CD8-positive, alpha-beta memory T cell (primary cell): ENCODE results near the gene HOXD11. TPM values are rescaled to one million over a fixed set of nuclear protein-coding genes. Genes with fewer than 3 reads are reported as not detected.

Source experiments
- CTCF ChIA-PET: fragments of 350-600 bp; sonication (Branson Sonifier 250); formaldehyde crosslinking; loops from one replicate; lab custom pipeline; 2021; ENCODE audit warnings: antibody characterized with exemption; lab: Charles Lee
- POLR2A ChIA-PET: fragments of 350-600 bp; sonication (Branson Sonifier 250); formaldehyde crosslinking; loops from one replicate; lab custom pipeline; 2021; ENCODE audit warnings: antibody characterized with exemption; lab: Charles Lee
- DNase-seq, 5 donors: peaks; one replicate each; pipeline versions ENCODE4 v3.0.0 to v3.0.0-alpha.2; 2020 to 2022; ENCODE audit warnings: mixed read lengths in 1 of 5
- H3K27ac ChIP-seq: one replicate; pipeline ENCODE4 v1.7.0; 2013; ENCODE audit warnings: low read depth, mild to moderate bottlenecking, low read length, moderate library complexity
- H3K27me3 ChIP-seq: 2 replicates; pipeline ENCODE4 v1.7.0; 2013; ENCODE audit warnings: low read length, mild to moderate bottlenecking; ENCODE audit not compliant: insufficient read depth, poor library complexity, severe bottlenecking
- H3K36me3 ChIP-seq: 2 replicates; pipeline ENCODE4 v1.7.0; 2013; ENCODE audit warnings: mild to moderate bottlenecking, low read length, moderate library complexity; ENCODE audit not compliant: insufficient read depth
- H3K4me1 ChIP-seq: 2 replicates; pipeline ENCODE4 v1.7.0; 2013; ENCODE audit warnings: mild to moderate bottlenecking, low read length, moderate library complexity; ENCODE audit not compliant: insufficient read depth
- H3K4me3 ChIP-seq: 2 replicates; pipeline ENCODE4 v1.7.0; 2013; ENCODE audit warnings: mild to moderate bottlenecking, low read length
- H3K9me3 ChIP-seq: 2 replicates; pipeline ENCODE4 v1.7.0; 2013; ENCODE audit warnings: mild to moderate bottlenecking, low read length
- H3K27ac Mint-ChIP-seq, 8 donors: one replicate each; pipeline ENCODE4 v1.8.0; 2020 to 2021; ENCODE audit warnings: mixed read lengths in 8 of 8, mild to moderate bottlenecking in 6 of 8, inconsistent platforms in 3 of 8, moderate library complexity in 3 of 8
- H3K27me3 Mint-ChIP-seq, 2 donors: one replicate each; pipeline ENCODE4 v1.8.0; 2020 to 2021; ENCODE audit warnings: mixed read lengths in 2 of 2, mild to moderate bottlenecking in 1 of 2, moderate library complexity in 1 of 2
- H3K36me3 Mint-ChIP-seq, 3 donors: one replicate each; pipeline ENCODE4 v1.8.0; 2020 to 2021; ENCODE audit warnings: mixed read lengths in 3 of 3, inconsistent platforms in 1 of 3, mild to moderate bottlenecking in 1 of 3
- H3K4me1 Mint-ChIP-seq, 3 donors: one replicate each; pipeline ENCODE4 v1.8.0; 2020 to 2021; ENCODE audit warnings: mixed read lengths in 3 of 3, inconsistent platforms in 1 of 3, mild to moderate bottlenecking in 1 of 3
- H3K4me3 Mint-ChIP-seq, 7 donors: one replicate each; pipeline ENCODE4 v1.8.0; 2020 to 2021; ENCODE audit warnings: mixed read lengths in 7 of 7, mild to moderate bottlenecking in 6 of 7, moderate library complexity in 4 of 7, inconsistent platforms in 2 of 7
- H3K9me3 Mint-ChIP-seq, 5 donors: one replicate each; pipeline ENCODE4 v1.8.0; 2020 to 2022; ENCODE audit warnings: mixed read lengths in 5 of 5, mild to moderate bottlenecking in 3 of 5, moderate library complexity in 2 of 5, inconsistent platforms in 1 of 5
- polyA plus RNA-seq: library from polyadenylated mRNA; unstranded; fragments of 300-500 nt; fragmentation: Illumina TruSeq; gene quantifications from one replicate; pipeline ENCODE4 v1.2.3, GENCODE V29; 2021
- total RNA-seq, 2 experiments: library from RNA; stranded (reverse); gene quantifications; one replicate each; pipeline ENCODE4 v1.2.3, GENCODE V29; 2021

Gene HOXD11
- total and polyA plus RNA-seq, 3 experiments from 2014 or later, result not detected

DNA sequence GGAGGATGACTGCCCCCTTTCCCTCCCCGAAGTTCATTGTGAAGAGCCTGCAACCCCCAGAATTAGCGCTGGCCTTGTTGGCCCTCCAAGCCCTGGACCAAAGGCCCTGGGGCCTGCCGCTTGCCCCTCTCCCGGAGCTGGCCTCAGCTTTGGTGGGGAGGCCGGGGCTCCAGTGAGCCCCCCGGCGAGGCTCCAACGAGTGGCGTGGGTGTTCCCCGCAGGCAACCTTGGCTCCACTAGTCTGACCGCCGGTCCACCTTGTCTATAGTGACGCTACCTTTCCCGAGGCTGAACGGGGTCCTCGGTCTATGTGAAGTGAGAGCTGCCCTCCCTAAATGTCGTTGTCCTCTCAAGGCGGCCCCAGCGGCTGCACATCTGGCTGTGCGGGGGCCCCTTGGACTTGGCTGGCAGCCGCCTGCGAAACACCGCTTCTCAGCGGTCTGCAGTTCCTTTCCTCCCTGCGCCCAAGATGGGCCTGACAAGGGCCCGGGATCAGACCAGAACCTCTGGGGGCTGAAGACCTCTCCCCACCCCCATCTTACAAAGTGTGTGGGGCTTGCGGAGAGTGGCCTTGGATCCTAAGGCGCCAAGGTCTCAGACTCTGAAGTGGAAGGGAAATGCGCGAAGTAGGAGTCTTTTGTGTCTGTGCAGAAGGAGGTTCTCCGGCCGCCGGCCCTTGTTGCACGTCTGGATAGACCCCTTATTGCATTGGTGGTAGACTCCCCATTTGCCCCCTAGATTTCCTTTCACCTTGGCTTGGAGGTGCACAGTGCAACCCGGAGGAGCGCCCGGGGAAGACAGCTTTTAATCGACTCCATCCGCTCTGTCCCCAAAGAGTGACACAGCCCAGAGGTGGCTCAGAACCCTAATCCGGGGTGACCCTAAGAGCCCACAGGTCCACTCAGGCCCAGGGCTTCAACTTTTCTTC is 5.6 kb downstream of the HOXD11 start:
- peaks cover 0 to 29% (median 6%) of the 10 kb centered on the region in 5 donors for H3K9me3 Mint-ChIP-seq
- Histone ChIP-seq H3K9me3 (no peaks in the 10 kb centered on the region), H3K27ac (no peak overlapping the region), H3K36me3 (no peaks in the 10 kb centered on the region), H3K4me1 (no peaks in the 10 kb centered on the region), H3K4me3 (no peak overlapping the region), H3K27me3 (peaks cover 90% of the 10 kb centered on the region)
- H3K27ac Mint-ChIP-seq, result peak overlapping the region in 2 of 8 donors; percentile 7 to 62
- H3K4me1 Mint-ChIP-seq, result peaks cover 6 to 19% (median 12%) of the 10 kb centered on the region in 3 donors
- ChIA-PET POLR2A (no interaction called here), CTCF (interaction anchor here (1.0 kb wide), 1 partner anchor 15 kb away, joined by 3 read pairs; no protein-coding TSS in a partner anchor)
- no peaks in the 10 kb centered on the region for H3K36me3 Mint-ChIP-seq
- no peak for DNase-seq
- H3K4me3 Mint-ChIP-seq, result peak overlapping the region in 3 of 7 donors; percentile 5 to 46 (median 40)
- H3K27me3 Mint-ChIP-seq, result peaks cover 89 to 92% of the 10 kb centered on the region in 2 donors

DNA sequence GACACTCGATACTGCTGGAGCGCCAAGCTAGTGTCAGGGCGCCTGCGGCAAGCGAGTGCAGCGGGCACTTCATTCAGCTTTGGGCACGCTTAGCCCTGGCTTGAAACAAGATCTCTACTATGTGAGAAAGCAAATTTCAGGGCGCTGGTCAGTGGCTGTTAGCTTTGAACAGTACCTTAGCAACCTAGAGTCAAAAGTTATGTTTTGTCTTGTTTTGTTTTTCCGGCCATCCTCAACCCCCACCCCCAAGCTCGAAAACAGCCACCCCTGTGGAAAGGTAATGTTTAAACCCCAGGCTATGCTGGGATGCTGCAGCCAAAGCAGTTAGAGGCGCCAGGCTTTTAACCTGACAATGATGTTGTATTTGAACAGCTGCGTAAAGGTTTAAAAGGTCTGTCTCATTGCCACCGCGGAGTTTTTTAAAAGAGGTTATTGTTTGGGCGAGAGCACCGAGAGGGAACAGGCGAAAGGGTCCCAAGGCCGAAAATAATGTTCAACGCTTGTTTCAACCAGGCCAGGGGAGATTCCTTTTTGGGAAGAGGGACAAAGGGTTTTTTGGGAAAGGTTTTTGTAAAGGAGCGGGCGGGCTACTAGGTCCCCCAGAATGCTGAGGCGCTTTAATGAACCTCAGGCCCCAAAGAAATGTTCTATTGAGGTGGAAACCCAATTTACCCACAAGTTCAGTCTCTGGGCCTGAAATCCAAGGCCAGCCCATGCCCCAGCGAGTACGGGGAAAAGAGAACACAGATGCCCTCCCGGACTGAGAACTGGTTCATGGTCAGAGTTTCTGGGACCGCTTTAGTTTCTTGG is 7.2 kb downstream of the HOXD11 start:
- DNase-seq, result no peak
- H3K27ac Mint-ChIP-seq, result peak overlapping the region in 1 of 8 donors; percentile 40
- H3K4me1 Mint-ChIP-seq, result peaks cover 6 to 18% (median 7%) of the 10 kb centered on the region in 3 donors
- H3K27me3 ChIP-seq, result peaks cover 97% of the 10 kb centered on the region
- H3K4me3 ChIP-seq, result no peak overlapping the region
- H3K4me1 ChIP-seq, result no peaks in the 10 kb centered on the region
- ChIA-PET CTCF (interaction anchor here (0.8 to 1.4 kb wide), 3 partner anchors 13 to 26 kb away, joined by 3 to 5 read pairs (median 4); no protein-coding TSS in a partner anchor), POLR2A (no interaction called here)
- H3K27me3 Mint-ChIP-seq, result peaks cover 94 to 95% of the 10 kb centered on the region in 2 donors
- peaks cover 0 to 3% (median 0%) of the 10 kb centered on the region in 3 donors for H3K36me3 Mint-ChIP-seq
- H3K4me3 Mint-ChIP-seq, result no peak overlapping the region
- H3K9me3 ChIP-seq, result no peaks in the 10 kb centered on the region
- no peaks in the 10 kb centered on the region for H3K36me3 ChIP-seq
- H3K9me3 Mint-ChIP-seq, result peaks cover 0 to 32% (median 10%) of the 10 kb centered on the region in 5 donors
- H3K27ac ChIP-seq, result no peak overlapping the region

DNA sequence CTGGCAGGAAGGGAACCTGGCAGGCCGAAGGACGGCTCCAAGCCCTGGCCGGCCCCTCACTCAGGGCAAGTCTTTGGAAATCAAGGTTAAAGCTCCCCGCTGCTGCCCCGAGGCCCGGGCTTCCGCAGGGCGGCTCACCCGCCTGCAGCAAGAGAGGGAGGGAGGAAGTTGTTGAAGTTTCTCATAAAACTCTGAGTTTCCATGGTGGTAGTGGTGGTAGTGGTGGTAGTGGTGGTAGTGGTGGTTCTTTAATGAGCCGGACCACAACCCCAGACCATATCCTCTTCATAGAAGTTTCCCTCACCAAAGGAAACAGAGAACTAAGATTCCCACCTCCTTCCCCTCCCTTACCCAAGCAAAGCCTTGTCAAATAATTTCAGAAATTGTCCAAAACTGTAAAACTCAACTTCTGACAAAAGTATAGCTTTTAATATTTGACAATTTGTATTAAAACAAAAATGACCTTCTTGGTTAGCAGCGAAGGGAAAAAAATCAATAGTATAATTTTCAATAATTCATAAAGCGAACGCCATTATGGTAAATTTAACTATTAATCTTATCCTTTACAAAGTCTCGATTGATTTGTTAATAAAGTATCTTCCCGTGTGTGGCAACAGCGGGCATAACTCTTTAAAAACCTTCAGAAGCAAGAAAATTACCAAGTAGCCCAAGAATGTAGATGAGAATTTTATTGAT is 8.0 kb downstream of the HOXD11 start:
- H3K9me3 Mint-ChIP-seq, result peaks cover 0 to 28% (median 10%) of the 10 kb centered on the region in 5 donors
- Histone ChIP-seq H3K4me3 (no peak overlapping the region), H3K4me1 (no peaks in the 10 kb centered on the region), H3K27me3 (peaks cover 97% of the 10 kb centered on the region), H3K27ac (no peak overlapping the region), H3K36me3 (no peaks in the 10 kb centered on the region), H3K9me3 (no peaks in the 10 kb centered on the region)
- H3K27me3 Mint-ChIP-seq, result peaks cover 93 to 95% of the 10 kb centered on the region in 2 donors
- peak overlapping the region in 1 of 8 donors; percentile 30 for H3K27ac Mint-ChIP-seq
- peaks cover 2 to 15% (median 4%) of the 10 kb centered on the region in 3 donors for H3K4me1 Mint-ChIP-seq
- H3K36me3 Mint-ChIP-seq, result peaks cover 0 to 3% (median 0%) of the 10 kb centered on the region in 3 donors
- DNase-seq, result no peak
- H3K4me3 Mint-ChIP-seq, result no peak overlapping the region
- POLR2A ChIA-PET, result no interaction called here
- CTCF ChIA-PET, result interaction anchor here (0.9 to 1.4 kb wide), 2 partner anchors 12 to 19 kb away, joined by 4 to 5 read pairs; no protein-coding TSS in a partner anchor

DNA sequence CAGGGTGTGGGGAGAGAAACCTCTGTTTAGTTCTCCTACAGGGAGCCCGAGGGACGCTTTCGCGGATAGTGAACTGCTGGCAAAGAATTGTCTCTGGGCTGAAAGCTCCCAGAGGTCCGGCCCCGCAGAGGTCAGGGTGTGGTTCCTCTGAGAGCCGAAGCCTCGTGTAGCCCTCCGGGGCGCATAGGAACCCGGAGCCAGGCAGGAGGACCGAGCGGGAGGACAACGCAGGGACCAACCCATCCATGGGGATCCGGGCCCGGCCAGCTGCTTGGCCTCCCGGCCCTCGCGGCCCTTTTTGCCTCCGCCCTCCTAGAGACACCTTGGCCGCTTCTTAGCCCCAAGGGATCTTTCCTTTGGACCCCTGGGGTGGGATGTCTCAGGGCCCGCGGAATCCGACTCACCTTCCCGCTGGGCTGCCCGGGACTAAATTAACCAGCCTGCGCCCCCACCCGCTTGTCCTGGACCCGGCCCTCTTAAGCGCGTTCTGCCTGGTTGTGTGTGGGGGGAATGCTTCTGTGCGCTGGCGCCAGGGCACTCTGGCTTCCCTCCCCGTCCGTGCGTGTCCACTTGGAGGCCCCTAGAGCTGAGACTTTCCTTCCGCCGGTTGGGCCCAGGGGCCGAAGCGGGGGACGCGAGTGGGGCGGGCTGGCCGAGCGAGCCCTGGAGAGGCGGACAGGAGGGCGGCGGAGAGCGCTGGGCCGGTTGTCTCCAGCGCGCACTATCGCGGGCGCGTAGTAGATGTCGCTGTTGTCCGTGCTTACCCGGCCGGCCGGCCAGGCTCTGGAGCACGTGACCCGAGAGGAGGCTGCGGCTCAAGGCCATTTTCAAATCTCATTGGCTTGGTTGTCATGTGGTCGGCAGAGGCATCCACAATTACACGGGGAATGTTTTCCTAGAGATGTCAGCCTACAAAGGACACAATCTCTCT is 9.1 kb downstream of the HOXD11 start, which contains the start of gene HOXD10:
TSS of gene HOXD10 (plus strand) at position 896 of the 931 bp plus-strand sequence. CDS start 56 bp downstream, outside the sequence.
- no peaks in the 10 kb centered on the region for H3K9me3 ChIP-seq
- POLR2A ChIA-PET, result no interaction called here
- H3K27me3 Mint-ChIP-seq, result peaks cover 93 to 95% of the 10 kb centered on the region in 2 donors
- H3K4me1 ChIP-seq, result no peaks in the 10 kb centered on the region
- no peak for DNase-seq
- peaks cover 97% of the 10 kb centered on the region for H3K27me3 ChIP-seq
- CTCF ChIA-PET, result no interaction called here
- no peaks in the 10 kb centered on the region for H3K36me3 ChIP-seq
- peak within 1 kb of the TSS in 3 of 8 donors; percentile 19 to 86 (median 74) for H3K27ac Mint-ChIP-seq
- peaks cover 0 to 22% (median 8%) of the 10 kb centered on the region in 5 donors for H3K9me3 Mint-ChIP-seq
- H3K27ac ChIP-seq, result no peak within 1 kb of the TSS
- peak within 1 kb of the TSS in 1 of 7 donors; percentile 57 for H3K4me3 Mint-ChIP-seq
- peaks cover 0 to 3% (median 0%) of the 10 kb centered on the region in 3 donors for H3K36me3 Mint-ChIP-seq
- no peak within 1 kb of the TSS for H3K4me3 ChIP-seq
- peaks cover 2 to 13% (median 4%) of the 10 kb centered on the region in 3 donors for H3K4me1 Mint-ChIP-seq

DNA sequence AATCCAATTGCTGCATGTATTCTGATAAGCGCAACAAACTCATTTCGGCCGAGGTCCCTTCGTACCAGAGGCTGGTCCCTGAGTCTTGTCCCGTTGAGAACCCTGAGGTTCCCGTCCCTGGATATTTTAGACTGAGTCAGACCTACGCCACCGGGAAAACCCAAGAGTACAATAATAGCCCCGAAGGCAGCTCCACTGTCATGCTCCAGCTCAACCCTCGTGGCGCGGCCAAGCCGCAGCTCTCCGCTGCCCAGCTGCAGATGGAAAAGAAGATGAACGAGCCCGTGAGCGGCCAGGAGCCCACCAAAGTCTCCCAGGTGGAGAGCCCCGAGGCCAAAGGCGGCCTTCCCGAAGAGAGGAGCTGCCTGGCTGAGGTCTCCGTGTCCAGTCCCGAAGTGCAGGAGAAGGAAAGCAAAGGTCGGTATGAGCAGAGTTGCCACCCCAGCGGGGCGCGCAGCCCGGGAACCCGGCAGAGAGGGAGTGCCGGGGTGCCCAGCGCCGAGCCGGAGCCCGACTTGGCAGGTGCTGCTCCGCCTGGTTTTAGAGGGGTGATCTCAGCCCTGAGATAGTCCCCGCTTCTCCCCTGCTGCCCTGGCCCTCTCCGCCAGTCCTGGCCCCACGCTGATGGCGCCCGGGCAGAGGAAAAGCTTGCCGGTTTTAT is 10.2 kb downstream of the HOXD11 start:
- no peaks in the 10 kb centered on the region for H3K4me1 ChIP-seq
- Mint-ChIP-seq H3K36me3 (peaks cover 0 to 3% (median 0%) of the 10 kb centered on the region in 3 donors), H3K4me1 (peaks cover 2 to 5% (median 4%) of the 10 kb centered on the region in 3 donors), H3K4me3 (peak overlapping the region in 1 of 7 donors; percentile 57), H3K27ac (peak overlapping the region in 2 of 8 donors; percentile 15 to 74), H3K9me3 (peaks cover 0 to 18% (median 8%) of the 10 kb centered on the region in 5 donors), H3K27me3 (peaks cover 90 to 91% of the 10 kb centered on the region in 2 donors)
- H3K36me3 ChIP-seq, result no peaks in the 10 kb centered on the region
- CTCF ChIA-PET, result no interaction called here
- no peaks in the 10 kb centered on the region for H3K9me3 ChIP-seq
- POLR2A ChIA-PET, result no interaction called here
- H3K27me3 ChIP-seq, result peaks cover 97% of the 10 kb centered on the region
- no peak overlapping the region for H3K27ac ChIP-seq
- no peak for DNase-seq
- H3K4me3 ChIP-seq, result no peak overlapping the region

DNA sequence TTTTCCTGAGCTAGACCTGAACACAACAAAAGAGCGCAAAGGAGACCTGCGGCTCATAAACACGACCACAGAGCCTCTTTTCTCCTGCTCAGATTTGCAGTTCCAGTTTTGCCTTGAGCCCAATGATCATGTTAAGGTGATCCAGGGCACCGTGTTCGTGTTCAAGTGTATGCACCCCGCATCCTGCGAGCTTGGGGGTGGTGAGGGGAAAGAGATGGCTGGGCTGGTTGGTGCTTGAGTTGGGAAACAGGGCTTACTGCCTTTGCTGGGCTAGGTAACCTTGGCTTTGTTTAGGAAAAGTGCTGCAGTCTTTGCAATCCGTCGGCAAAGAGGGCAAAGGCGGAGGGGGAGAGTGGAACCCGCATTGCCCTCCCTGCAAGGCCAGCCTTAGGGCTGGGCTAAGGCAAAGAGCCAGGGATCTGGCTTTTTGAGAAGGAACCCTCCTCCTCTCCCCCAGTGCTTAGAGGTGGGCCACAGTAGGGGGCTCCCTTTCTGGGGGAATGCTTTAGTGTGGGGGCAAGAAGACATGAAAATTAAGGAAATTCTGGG is 10.8 kb downstream of the HOXD11 start:
- H3K27ac ChIP-seq, result no peak overlapping the region
- Mint-ChIP-seq H3K36me3 (peaks cover 0 to 3% (median 0%) of the 10 kb centered on the region in 3 donors), H3K4me3 (peak overlapping the region in 2 of 7 donors; percentile 17 to 51), H3K4me1 (peaks cover 4 to 7% (median 5%) of the 10 kb centered on the region in 3 donors), H3K9me3 (peaks cover 0 to 17% (median 8%) of the 10 kb centered on the region in 5 donors), H3K27ac (peak overlapping the region in 2 of 8 donors; percentile 74 to 77), H3K27me3 (peaks cover 86 to 88% of the 10 kb centered on the region in 2 donors)
- no peak overlapping the region for H3K4me3 ChIP-seq
- DNase-seq, result no peak
- H3K9me3 ChIP-seq, result no peaks in the 10 kb centered on the region
- peaks cover 95% of the 10 kb centered on the region for H3K27me3 ChIP-seq
- no peaks in the 10 kb centered on the region for H3K4me1 ChIP-seq
- no peaks in the 10 kb centered on the region for H3K36me3 ChIP-seq
- ChIA-PET POLR2A (no interaction called here), CTCF (no interaction called here)
